GM21717 (cell line): ENCODE data around the gene APCDD1L.

Experiments used
- ATAC-seq: cut with Tn5 transposase; IDR thresholded peaks from one replicate; pipeline ENCODE4 v1.9.1; 2021; ENCODE audit warnings: mild to moderate bottlenecking, moderate library complexity; ENCODE audit not compliant: unreplicated experiment

Gene APCDD1L

DNA sequence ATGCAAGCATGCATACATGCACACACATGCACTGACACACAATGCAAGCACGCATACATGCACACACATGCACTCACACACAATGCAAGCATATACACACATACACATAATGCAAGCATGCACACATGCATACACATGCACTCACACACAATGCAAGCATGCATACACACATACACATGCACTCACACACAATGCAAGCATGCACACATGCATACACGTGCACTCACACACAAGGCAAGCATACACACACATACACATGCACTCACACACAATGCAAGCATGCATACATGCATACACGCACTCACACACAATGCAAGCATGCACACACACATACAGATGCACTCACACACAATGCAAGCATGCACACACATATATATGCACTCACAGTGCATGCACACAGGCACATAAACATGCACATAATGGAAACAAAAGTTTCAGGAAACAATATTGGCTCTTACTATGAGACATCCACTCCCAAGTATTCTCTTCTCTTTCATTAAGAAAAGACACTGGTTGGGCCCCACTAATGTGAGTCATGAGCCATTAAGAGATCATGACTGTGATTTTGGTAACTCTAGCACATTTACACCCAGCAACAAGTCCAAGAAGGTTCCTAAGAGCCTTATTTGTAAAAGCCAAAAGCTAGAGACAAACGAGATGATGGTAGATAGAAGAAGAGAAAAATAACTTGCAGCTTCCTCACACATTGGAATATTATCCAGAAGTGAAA, 22.2 kb downstream of the APCDD1L start:
- no peak for ATAC-seq

DNA sequence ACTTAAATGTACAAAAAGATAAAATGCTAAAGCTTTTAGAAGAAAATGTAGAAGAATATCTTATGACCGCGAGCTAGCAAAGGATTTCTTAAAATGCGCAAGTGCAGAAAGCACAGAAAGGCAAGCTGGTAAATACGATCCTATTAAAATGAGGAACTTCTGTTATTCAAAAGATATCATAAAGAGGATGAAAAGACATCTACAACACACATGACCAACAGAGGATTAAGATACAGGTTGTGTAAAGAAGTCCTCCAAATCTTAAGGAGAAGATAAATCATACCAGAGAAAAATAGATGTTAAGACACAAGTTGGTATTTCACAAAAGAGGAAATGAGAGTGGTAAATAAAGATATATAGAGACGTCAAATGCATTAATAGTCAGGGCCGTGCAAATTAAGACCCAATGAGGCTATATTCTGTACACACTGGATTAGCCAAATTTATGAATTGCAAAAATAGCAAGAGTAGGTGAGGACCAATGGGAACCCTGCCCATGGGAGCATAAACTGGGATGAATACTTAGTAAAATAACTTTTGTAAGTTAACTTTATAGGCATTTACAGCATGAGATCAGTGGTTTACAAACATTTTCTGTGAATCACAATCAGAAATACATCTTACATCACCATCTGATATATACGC, 23.0 kb downstream of the APCDD1L start:
- ATAC-seq: no peak

DNA sequence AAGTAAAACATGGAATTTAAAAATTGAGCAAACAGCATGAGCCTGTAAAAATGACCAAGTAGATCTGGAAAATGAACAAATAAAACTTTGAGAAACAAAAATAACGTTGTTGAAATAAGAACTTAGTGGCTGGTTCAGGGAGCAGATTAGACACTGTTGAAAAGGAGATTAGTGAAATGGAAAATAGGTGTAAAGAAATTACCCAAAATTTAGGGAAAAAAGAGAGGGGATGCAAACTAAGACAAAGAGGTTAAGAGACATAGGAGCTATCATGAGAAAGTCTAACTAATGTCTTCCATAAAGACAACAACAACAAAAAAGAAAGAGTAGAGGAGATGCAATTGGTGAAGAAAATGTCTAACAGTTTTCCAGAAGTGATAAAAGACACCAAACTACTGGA, 29.0 kb downstream of the APCDD1L start:
- no peak for ATAC-seq

DNA sequence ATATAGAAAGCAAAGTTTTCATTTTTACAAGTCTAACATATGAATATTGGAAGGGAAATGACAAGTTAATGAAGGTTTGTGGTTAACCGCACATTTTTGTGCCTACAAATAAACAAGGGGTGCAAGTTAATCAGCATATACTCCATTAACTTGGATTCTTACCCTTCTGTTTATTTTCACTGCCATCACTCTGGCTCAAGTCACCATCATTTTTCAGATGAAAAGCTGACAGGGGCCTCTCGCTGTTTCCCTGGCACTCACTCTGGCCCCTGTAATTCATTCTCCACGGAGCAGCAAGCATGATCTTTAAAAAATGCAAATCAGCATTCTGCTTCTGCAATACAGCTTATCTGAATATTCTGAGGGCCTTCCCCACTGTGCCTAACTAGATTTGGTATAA, 29.8 kb downstream of the APCDD1L start:
- ATAC-seq: no peak

DNA sequence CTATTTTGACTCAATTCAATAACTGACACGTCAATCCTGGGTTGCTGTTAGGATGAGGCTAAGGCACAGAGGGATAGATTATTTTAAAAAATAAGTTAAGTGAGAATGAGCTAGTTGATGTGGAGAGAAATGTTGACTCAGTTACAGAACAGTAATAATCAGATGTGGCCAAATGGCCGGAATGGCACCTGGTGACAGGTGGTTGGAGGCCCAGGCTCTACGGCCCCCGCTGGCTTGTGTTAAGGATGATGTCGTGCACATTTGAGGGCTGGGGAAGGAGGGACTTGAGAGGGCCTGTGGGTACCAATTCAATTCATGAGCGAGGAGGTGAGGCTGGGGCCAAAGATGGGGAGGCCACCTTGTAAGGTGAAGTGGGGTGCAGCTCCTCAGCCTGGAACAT, 31.7 kb downstream of the APCDD1L start:
- ATAC-seq: no peak

DNA sequence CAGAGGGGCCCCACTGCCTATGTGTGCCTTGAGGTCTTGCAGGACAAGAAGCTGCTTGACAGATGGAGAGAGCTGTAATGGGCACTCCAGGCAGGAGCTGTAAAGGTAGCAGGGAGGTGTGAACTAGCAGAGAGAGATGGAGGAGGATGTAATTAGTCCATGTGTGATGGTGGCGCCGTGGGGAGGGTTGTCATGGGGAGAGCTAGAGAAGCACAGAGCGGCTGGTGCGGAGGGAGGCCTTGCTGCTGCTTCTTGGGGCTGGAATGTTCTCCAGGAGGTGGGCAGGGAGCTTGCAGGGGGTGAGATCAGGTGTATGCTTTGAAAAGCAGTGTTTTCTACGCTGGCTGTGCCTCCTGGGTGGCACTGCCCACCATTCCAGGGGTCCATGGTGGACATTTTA, 32.1 kb downstream of the APCDD1L start:
- no peak for ATAC-seq

DNA sequence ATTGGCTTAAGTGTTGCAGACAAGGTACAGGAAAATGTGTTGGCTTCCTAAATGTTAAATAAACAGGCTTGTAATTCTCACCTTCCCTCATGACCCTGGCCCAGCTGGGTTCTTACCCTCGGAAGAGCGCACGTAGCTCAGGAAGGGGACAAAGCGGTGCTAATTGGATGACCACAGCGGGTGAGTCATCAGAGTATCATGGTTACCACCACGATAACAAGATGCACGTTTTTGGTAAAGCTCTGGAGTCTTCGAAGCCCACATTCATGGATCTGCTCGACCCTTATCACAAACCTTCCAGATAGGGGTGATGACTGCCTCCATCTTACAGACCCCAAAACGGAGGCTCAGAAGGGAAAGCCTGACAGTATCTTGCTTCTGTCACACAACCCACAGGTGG, 32.8 kb downstream of the APCDD1L start:
- ATAC-seq: no peak

DNA sequence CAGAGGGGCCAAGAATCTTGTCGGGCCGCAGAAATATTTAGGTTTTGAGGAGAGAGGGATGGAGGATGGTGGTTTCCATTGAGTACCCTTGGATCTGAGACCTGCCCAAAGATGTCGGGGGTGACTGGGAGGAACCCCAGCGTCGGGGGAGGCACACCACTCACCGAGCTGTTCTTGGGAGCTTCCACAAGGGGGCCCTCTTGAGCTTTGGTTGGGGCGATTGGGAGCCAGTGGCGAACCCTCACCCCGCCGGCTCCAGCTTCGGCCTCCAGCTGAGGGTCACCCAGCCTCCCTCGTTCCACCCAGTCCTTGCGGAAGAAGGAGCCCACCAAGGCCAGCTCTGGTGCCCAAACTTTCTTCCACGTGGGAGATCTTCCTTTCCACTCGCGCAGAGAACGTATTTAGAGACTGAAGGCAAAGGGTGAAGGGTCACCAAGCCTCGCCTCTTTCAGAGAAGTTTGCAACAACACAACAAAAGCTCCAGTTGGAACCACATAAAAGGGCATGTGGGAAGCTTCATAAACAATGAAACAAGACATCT, 33.6 kb downstream of the APCDD1L start:
- no peak for ATAC-seq

DNA sequence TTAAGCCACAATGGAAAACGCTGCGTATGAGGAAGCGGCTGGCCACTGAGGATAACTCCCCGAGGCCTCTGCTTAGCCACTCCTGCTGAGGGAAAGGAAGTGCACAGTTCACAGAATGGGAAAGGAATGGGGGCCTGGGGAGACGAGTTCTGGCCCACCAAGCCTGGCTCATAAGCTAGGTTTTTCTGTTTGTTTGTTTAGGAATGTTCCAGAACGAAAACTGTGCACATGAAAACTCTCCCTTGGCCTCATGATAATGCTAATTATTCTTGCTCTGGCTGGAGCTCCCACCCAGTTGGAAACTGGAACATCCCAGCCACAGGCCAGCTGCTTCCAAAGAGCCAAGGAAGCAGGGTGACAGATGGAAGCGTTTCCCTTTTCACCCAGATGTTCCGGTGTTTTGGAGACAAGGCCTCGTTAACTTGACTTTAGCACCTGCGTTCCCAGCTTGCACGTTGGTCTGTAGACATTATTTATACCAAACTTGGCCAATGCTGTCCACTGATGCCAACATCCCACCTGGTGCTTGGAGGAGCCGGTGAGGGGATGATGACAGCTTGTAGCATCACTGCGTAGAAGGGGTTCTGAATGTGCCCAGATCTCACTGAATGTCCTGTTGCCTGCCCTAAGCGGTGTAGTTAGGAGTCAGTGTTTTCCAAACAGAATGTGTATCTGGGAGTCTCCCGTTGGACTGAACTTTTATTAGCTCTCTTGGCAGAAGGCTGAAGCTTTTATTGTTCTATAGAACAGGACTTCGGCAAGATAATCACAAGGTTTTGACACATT, 34.5 kb downstream of the APCDD1L start:
- no peak for ATAC-seq

DNA sequence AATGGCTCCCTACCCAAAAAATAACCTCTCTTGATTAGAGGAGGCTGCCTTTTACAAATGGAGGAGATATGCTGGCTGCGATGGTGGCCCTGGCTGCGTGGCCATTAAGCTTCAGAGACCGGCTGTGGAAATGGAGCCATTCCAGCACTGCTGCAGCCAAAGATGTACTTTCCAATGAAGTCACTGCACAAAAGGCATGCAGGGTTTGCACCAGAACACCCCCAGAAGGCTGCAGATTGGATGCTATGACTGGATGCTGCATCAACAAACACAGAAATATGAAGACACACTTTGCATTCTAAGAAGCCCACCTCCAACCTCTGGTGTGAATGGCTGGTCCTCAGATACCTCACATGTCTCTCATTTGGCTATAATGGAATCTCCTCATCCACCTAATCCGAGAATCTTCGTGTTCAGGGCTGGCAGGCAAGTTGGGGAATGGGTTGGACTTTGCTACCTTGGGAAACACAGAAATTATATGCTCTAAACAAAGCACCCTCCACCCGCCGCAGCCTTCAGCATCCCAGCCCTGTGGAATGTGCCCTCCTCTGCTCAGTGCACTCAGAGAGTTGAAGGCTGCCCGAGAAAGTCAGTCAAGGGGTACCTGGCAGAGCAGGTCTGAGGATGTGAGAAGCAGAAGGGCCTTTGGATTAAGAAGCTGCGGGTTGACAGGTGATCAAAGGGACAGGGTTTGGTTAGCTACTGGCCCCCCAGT, 35.3 kb downstream of the APCDD1L start:
- ATAC-seq: no peak

DNA sequence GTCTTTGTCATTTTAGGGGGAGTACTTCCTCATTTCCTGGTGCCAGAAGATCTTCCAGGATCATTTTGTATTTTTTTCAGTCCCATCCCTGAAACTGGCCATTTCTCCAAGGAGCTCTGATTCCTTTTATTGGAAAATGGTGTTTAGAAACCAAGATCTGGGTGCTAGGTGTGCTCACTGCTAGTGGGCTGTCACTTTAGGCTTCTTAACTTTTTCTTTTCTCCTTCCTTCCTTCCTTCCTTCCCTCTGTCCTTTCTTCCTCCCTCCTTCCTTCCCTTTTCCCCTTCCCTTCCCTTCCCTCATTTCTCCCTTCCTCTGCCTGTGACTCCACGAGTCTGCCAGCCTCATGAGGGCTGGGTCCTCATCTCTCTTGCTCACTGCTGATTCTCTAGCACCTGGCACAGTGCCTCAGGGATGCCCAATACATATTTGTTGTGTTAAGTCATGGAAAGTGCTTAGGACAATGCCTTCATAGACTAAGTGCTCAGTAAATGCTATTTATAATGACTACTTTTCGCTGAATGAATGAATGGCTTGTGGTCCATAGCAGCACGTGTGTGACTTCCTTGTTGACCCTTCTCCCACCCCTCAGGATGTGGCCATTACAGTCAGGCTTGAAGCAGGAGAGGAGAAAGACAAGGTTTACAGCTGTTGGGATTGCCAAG, 36.9 kb downstream of the APCDD1L start:
- no peak for ATAC-seq

DNA sequence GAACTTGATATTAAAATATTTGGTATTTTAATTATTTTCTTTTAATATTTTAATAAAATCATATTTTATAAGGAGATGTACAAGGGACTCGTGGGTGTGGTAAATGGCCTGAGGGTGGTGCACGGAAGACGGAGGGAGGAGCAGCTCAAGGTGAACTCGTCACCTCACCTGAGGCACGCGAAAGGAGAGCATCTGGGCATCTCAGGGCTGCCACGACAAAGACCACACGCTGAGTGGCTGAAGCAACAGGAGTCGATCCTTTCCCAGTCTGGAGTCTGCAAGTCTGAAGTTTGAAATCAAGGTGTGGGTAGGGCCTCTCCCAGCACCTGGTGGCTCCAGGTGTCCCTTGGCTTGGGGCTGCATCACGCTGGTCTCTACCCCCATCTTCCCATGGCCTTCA, 39.7 kb downstream of the APCDD1L start:
- ATAC-seq: no peak

DNA sequence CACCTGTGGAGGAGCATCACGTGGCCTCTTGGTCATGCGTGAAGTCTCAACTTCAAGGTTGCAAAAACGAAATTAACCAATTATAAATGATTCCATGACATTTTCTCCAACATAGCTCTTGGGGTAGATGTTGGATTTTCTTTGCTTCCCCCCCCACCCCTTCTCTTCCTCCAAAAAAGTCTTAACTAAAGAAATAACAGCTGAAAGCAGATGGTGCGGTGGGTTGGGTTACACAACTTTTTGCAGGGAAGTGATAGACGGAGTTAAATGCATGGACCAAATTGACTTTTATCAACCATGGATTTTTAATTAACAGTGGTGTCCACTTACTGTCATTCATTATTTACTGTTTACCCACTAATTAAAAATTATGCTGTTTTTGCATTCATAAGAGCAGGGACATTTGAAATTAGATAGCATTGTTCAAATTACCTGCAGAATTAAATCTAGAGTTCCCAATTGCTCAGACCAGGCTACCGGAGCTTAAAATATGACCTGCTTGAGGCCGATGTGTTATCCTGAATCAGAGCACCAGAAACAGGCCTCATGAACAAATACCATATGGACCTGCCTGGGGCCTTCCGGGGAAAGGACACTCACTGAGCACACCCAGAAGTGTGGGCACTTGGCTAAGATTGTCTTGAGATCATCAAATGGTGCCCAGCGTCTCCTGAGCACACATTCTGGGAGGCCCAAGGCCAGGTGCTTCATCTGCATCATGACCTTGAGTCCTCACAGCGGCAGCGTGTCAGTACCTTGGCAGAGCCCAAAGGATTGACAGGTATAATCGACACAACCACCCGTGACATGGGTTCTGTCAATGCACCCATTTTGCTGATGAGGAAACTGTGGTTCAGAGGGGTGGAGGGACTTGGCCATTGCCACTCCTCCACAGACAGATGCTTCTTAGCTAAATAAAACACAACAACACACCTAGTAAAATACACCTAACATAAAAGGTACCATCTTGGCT, 41.5 kb downstream of the APCDD1L start:
- ATAC-seq: no peak

DNA sequence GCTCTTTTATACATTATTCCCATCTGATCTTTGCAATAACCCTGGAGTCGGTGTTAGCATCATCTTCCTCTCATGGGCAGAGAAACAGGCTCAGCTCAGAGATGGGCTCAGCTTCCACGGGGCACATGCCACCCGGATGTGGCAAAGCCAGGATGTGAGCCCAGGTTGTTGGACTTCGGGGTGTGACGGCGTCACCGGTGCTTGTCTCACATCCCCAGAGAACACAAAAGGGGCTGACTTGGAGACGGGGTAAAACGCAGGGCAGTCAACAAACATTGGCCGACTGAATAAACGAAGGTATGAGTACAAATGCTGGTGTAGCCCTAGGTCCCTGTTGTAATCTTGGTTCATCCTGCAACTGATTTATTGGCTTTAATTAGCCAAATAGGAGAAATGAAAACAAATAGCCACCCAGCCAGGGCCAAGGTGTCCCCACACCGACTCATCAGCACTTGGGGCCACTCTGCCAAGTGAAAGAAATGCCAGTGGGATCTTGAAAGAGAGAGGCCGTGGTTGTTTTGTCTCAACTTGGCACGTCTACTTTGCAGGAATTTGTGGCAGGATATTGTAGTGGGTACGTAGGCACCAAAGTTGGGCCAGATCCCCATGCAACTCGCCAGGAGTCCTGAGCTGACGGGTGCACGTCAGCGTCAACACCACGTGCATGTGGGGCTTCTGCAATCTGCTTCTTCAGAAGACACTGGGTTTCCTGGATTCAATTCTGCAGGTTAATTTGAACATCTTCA, 42.8 kb downstream of the APCDD1L start:
- ATAC-seq: no peak

DNA sequence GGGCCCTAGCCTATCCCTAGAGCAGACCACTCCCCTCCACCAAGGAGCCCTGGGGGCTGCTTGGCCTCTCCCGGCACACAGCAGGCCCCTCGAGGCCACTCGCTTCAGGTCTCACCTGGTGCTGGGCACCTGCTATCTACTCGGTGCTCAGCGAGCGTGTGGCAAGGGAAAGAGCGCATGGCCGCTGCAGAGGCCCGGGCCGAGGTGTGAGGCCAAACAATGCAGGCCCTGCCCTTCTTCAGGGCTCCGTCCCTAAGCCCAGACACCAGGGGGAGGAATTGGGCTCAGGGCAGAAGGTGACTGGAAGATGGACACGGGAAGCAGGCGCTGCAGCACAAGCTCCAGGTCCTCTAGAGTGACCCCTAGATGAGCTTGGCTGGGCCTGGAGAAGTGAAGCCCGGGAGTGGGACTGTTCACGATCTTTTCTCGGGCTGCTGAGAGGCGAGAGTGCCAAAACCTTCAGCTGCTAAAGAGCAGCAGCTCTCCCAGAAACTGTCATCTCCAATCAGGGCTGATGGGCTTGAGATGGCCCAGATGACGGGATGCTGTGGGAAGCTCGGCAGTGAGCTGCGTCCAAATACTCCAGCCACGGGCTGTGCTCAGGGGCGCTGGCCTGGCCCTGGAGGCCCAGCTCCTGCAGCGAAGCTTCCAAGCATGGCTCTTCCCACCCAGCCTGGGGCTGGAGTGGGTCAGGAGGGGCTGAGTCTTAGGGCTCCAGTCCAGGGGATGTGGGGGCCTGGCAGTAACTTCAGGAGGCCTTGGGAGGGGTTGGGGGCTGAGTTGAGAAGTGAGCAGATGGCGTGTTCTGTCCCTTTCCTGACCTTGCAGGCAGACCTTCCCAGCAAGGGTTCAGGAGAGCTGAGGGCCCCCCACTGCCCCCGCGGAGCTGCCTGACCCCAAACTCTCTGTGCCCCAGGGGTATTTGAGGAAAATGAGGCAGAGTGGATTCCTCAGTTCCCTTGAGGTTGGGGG, 43.7 kb downstream of the APCDD1L start:
- ATAC-seq: no peak

DNA sequence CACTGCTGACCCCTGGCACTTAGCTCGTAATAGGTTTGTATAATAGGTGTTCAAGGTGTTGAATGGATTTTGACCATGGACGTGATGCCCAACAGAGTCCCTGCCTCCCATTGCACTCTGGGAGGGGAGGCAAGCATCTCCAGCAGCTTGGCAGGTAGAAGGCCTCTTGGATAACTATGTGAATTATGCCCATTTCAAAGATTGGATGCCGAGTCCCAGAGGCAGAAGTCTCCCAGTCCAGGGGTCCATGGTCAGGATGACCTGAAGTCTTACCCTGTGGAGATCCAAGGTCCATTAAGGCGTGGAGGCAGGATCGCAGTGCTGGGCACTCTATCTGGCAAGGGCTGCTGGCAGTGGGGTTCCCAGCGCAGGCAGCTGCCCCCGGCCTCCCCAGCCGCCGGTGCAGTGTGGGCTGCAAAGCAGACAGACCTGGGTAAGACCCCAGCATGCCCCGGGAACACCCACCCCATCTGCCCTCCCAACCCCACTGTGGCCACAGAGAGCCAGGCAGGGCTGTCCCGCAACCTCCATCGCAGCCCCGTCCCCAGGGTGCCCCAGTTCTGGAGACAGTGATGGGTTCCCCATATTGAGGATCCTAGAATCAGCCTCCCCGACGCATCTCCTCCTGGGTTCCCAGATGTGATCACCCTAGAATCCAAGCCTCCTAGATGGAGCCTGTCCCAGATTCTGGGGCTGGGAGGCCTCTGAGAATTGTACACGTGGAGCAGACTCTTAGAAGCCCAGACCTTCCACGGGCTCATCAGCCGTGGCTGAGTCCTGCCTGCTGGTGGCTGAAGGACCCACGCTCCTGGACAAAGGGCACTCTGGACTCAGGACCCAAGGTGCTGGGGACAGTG, 44.6 kb downstream of the APCDD1L start:
- ATAC-seq: no peak

DNA sequence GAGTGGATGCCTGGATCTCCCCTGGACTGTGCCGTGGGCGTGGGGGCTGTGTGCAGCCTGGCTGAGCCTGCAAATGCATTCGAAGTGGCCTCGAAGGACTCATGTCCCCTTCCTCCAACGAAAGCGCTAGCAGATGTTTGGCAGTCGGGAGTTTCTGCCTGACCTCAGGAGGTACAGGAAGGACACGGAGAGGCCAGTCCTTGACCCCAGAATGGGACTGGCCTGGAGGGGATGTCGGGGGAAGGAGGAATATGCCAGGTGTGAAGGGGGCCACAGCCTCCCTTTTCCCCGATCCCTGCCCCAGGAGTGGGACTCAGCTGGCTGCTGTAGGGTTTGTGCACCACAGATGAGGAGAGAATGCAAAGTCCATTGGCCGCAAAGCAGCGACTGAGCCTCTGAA, 45.6 kb downstream of the APCDD1L start:
- ATAC-seq: no peak
